ENCODE results near the gene CLN3. TPM values are rescaled to one million over a fixed set of nuclear protein-coding genes. Genes with fewer than 3 reads are reported as not detected.

The CLN3 gene
- total and polyA plus RNA-seq, 2 of the 13 experiments (the other 11 are each of a cell fraction or from before 2014, with no cell fraction given), result 23.4 to 46.8 TPM

DNA sequence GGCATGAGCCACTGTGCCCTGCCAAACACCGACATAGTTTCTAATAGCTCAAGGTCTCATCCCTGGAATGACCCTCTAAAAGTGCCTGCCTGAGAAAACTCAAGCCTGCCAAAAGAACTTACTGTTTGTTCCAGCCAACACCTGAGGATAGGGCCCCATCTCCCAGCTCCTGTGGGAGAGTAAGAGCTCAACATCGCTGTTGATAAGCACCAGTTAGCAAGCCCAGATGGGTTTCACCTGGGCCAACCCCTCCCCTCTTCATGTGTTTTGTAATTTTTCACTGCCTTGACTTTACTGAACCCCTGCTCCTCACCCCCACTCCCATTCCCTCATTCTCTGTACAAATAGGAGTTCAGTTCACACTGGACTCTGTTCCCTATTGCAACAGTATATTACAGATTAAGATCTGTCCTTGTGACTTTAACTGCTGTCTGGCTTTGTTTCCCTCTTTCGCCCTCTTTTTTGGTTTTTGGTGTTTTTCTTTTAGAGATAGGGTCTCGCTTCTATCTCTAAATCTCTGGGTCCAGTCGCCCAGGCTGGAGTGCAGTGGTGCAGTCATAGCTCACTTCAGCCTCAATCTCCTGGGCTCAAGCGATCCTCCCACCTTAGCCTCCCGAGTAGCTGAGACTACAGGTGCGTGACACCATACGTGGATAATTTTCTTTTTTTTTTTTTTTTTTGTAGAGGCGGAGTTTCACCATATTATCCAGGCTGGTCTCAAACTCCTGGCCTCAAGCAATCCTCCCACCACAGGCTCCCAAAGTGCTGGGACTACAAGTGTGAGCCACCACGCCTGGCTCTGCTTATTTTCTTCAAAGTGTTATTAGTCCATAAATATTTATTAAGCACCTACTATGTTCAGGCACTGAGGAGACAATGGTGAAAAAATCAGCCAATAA is 34.6 kb upstream of the CLN3 start (continued):
- peak; percentile 88 for TF ChIP-seq WIZ (CRISPR knock-in tag; IDR thresholded peaks at IDR 0.05)
- peak; percentile 70 for TF ChIP-seq CCDC6 (CRISPR knock-in tag; IDR thresholded peaks at IDR 0.05)
- TF ChIP-seq, protein P1, sequence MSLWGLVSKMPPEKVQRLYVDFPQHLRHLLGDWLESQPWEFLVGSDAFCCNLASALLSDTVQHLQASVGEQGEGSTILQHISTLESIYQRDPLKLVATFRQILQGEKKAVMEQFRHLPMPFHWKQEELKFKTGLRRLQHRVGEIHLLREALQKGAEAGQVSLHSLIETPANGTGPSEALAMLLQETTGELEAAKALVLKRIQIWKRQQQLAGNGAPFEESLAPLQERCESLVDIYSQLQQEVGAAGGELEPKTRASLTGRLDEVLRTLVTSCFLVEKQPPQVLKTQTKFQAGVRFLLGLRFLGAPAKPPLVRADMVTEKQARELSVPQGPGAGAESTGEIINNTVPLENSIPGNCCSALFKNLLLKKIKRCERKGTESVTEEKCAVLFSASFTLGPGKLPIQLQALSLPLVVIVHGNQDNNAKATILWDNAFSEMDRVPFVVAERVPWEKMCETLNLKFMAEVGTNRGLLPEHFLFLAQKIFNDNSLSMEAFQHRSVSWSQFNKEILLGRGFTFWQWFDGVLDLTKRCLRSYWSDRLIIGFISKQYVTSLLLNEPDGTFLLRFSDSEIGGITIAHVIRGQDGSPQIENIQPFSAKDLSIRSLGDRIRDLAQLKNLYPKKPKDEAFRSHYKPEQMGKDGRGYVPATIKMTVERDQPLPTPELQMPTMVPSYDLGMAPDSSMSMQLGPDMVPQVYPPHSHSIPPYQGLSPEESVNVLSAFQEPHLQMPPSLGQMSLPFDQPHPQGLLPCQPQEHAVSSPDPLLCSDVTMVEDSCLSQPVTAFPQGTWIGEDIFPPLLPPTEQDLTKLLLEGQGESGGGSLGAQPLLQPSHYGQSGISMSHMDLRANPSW (CRISPR knock-in tag; IDR thresholded peaks at IDR 0.05; ENCODE audit: borderline replicate concordance), result peak; percentile 95
- no peak for TF ChIP-seq NONO (IDR thresholded peaks at IDR 0.05)
- peak; percentile 91 for TF ChIP-seq NONO (CRISPR knock-in tag; conservative IDR thresholded peaks at IDR 0.05)
- peak; percentile 44 for TF ChIP-seq ZSCAN31 (CRISPR knock-in tag; IDR thresholded peaks at IDR 0.05; ENCODE audit: low read depth)
- peak; percentile 53; the same call in 1 of the 3 replicates for TF ChIP-seq MXI1 (IDR thresholded peaks at IDR 0.05; ENCODE audit: borderline replicate concordance, low read depth, low read length)
- TF ChIP-seq SALL2 (CRISPR knock-in tag; IDR thresholded peaks at IDR 0.05), result peak; percentile 80
- TF ChIP-seq TGIF2 (CRISPR knock-in tag; IDR thresholded peaks at IDR 0.05), result 0 out of 2 replicates have a peak, but pooled peaks have one; percentile 46
- TF ChIP-seq, protein P2, sequence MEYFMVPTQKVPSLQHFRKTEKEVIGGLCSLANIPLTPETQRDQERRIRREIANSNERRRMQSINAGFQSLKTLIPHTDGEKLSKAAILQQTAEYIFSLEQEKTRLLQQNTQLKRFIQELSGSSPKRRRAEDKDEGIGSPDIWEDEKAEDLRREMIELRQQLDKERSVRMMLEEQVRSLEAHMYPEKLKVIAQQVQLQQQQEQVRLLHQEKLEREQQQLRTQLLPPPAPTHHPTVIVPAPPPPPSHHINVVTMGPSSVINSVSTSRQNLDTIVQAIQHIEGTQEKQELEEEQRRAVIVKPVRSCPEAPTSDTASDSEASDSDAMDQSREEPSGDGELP (IDR thresholded peaks at IDR 0.05; ENCODE audit: borderline replicate concordance, low read depth), result peak; percentile 92; the same call in 1 of the 2 replicates
- 0 out of 2 replicates have a peak, but pooled peaks have one; percentile 15 for TF ChIP-seq KDM5B (CRISPR knock-in tag; IDR thresholded peaks at IDR 0.05; ENCODE audit: borderline replicate concordance)
- TF ChIP-seq, protein P3, sequence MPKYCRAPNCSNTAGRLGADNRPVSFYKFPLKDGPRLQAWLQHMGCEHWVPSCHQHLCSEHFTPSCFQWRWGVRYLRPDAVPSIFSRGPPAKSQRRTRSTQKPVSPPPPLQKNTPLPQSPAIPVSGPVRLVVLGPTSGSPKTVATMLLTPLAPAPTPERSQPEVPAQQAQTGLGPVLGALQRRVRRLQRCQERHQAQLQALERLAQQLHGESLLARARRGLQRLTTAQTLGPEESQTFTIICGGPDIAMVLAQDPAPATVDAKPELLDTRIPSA (CRISPR knock-in tag; IDR thresholded peaks at IDR 0.05; ENCODE audit: borderline replicate concordance), result no peak
- TF ChIP-seq CCAR2 (optimal IDR thresholded peaks at IDR 0.05; ENCODE audit: low read depth, low read length), result peak; percentile 30
- no peak for TF ChIP-seq MTF2 (CRISPR knock-in tag; IDR thresholded peaks at IDR 0.05; ENCODE audit: borderline replicate concordance)
- TF ChIP-seq, protein P4, sequence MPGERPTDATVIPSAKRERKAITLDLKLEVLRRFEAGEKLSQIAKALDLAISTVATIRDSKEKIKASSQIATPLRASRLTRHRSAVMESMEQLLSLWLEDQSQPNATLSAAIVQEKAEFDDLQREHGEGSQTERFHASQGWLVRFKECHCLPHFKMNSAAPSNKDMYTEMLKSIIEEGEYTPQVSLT (CRISPR knock-in tag; IDR thresholded peaks at IDR 0.05; ENCODE audit: borderline replicate concordance, low read depth), result no peak
- TF ChIP-seq ARNT2 (CRISPR knock-in tag; IDR thresholded peaks at IDR 0.05; ENCODE audit: low read depth), result peak; percentile 56; the same call in 1 of the 2 replicates
- no peak for TF ChIP-seq ZBTB38 (CRISPR knock-in tag; IDR thresholded peaks at IDR 0.05)
- peak; percentile 24; the same call in 1 of the 2 replicates for TF ChIP-seq MAF1 (CRISPR knock-in tag; IDR thresholded peaks at IDR 0.05; ENCODE audit: borderline replicate concordance)
- peak; percentile 99 for TF ChIP-seq HNF4A (CRISPR knock-in tag; IDR thresholded peaks at IDR 0.05)
- peak; percentile 98 for TF ChIP-seq HDAC2 (CRISPR knock-in tag; IDR thresholded peaks at IDR 0.05)
- 0 out of 2 replicates have a peak, but pooled peaks have one; percentile 34 for TF ChIP-seq BRCA1 (CRISPR knock-in tag; IDR thresholded peaks at IDR 0.05)
- peak; percentile 92 for TF ChIP-seq SOX13 (IDR thresholded peaks at IDR 0.05)
- peak in 1 of 2 experiments; percentile 95; a peak in 3 of 4 replicates for TF ChIP-seq SOX13 (CRISPR knock-in tag; conservative IDR thresholded peaks at IDR 0.05 in 1 of 2, IDR thresholded peaks at IDR 0.05 in 1 of 2)
- TF ChIP-seq TMF1 (CRISPR knock-in tag; IDR thresholded peaks at IDR 0.05; ENCODE audit: low read depth), result no peak
- TF ChIP-seq PITX1 (CRISPR knock-in tag; IDR thresholded peaks at IDR 0.05), result peak; percentile 92

Measured in HepG2 (cell line).